Measurements from ENCODE around the gene CCNC. TPM values are rescaled to one million over a fixed set of nuclear protein-coding genes. Genes with fewer than 3 reads are reported as not detected.

Gene CCNC
- total RNA-seq, 2 experiments from 2014 or later, result 40.5 to 42.6 TPM

- intact Hi-C loops (cut with DNase I, micrococcal nuclease), result loop anchor here (10.0 kb wide), 2 partner anchors 766 to 854 kb away; partner anchors contain the start of gene SIM1 (in 1 of the 2)
- H3K4me1 ChIP-seq (ENCODE audit: insufficient read depth, low read length), result peaks cover 56% of the 10 kb centered on the region
- peaks cover 13 to 43% of the 10 kb centered on the region in 2 experiments for H3K9me3 ChIP-seq (ENCODE audit: control insufficient read depth in 1 of 2, insufficient read depth in 1 of 2, low read length in 2 of 2)
- ChIA-PET POLR2A (interaction anchor here (0.7 kb wide), 1 partner anchor 43 kb away, joined by 3 read pairs; the partner anchor contains the start of gene CCNC), CTCF (interaction anchor here (0.7 to 1.7 kb wide), 4 partner anchors 11 to 42 kb away, joined by 3 to 4 read pairs (median 4); partner anchors contain the start of gene CCNC)
- Mint-ChIP-seq H3K4me1 (ENCODE audit: low read depth) (peaks cover 50% of the 10 kb centered on the region), H3K9me3 (peaks cover 5% of the 10 kb centered on the region), H3K4me3 (no peak overlapping the region), H3K27ac (no peak overlapping the region), H3K36me3 (ENCODE audit: low read depth) (no peaks in the 10 kb centered on the region), H3K27me3 (peaks cover 88% of the 10 kb centered on the region)
- H3K4me3 ChIP-seq (ENCODE audit: low read length), result no peak overlapping the region
- DNase-seq (peak in 2 of 14 experiments; percentile 31 to 47), ATAC-seq (ENCODE audit: poor library complexity) (no peak)
- no peak overlapping the region for H3K27ac ChIP-seq (ENCODE audit: low read depth in 1 of 2, low read length in 2 of 2)
- TF ChIP-seq CTCF (IDR thresholded peaks at IDR 0.05), result no peak
- peaks cover 75 to 99% of the 10 kb centered on the region in 2 experiments for H3K27me3 ChIP-seq (ENCODE audit: control insufficient read depth in 1 of 2, insufficient read depth in 2 of 2, low read length in 2 of 2)
- no peaks in the 10 kb centered on the region for H3K36me3 ChIP-seq (ENCODE audit: insufficient read depth, low read length)
These were observed 42.7 kb upstream of the CCNC start for GRCh38 chr6:99611148-99611547.

- H3K4me1 ChIP-seq (ENCODE audit: insufficient read depth, low read length), result peaks cover 66% of the 10 kb centered on the region
- Mint-ChIP-seq H3K27ac (no peak overlapping the region), H3K9me3 (peaks cover 5% of the 10 kb centered on the region), H3K36me3 (ENCODE audit: low read depth) (no peaks in the 10 kb centered on the region), H3K4me3 (no peak overlapping the region), H3K4me1 (ENCODE audit: low read depth) (peaks cover 52% of the 10 kb centered on the region), H3K27me3 (peaks cover 88% of the 10 kb centered on the region)
- no peak for DNase-seq
- ChIA-PET CTCF (interaction anchor here (1.0 to 1.7 kb wide), 2 partner anchors 17 to 21 kb away, joined by 3 to 4 read pairs; no protein-coding TSS in a partner anchor), POLR2A (no interaction called here)
- no peak for ATAC-seq (ENCODE audit: poor library complexity)
- H3K4me3 ChIP-seq (ENCODE audit: low read length), result no peak overlapping the region
- intact Hi-C loops (cut with DNase I, micrococcal nuclease), result loop anchor here (10.0 kb wide), 2 partner anchors 765 to 855 kb away; partner anchors contain the start of gene SIM1 (in 1 of the 2)
- H3K27ac ChIP-seq (ENCODE audit: low read depth in 1 of 2, low read length in 2 of 2), result no peak overlapping the region
- H3K27me3 ChIP-seq (ENCODE audit: control insufficient read depth in 1 of 2, insufficient read depth in 2 of 2, low read length in 2 of 2), result peaks cover 79 to 99% of the 10 kb centered on the region in 2 experiments
- no peaks in the 10 kb centered on the region for H3K36me3 ChIP-seq (ENCODE audit: insufficient read depth, low read length)
- TF ChIP-seq CTCF (IDR thresholded peaks at IDR 0.05), result no peak
- H3K9me3 ChIP-seq (ENCODE audit: control insufficient read depth in 1 of 2, insufficient read depth in 1 of 2, low read length in 2 of 2), result peaks cover 13 to 48% of the 10 kb centered on the region in 2 experiments
These were observed 41.5 kb upstream of the CCNC start for GRCh38 chr6:99609905-99610489.

- H3K27me3 Mint-ChIP-seq, result peaks cover 89% of the 10 kb centered on the region
- H3K27ac Mint-ChIP-seq, result no peak overlapping the region
- ChIA-PET POLR2A (interaction anchor here (1.0 to 1.1 kb wide), 2 partner anchors 9 to 41 kb away, joined by 3 to 5 read pairs; partner anchors contain the start of gene CCNC), CTCF (no interaction called here)
- no peaks in the 10 kb centered on the region for H3K36me3 ChIP-seq (ENCODE audit: insufficient read depth, low read length)
- H3K4me3 ChIP-seq (ENCODE audit: low read length), result no peak overlapping the region
- intact Hi-C loops (cut with DNase I, micrococcal nuclease), result no loop called here
- H3K4me1 ChIP-seq (ENCODE audit: insufficient read depth, low read length), result peaks cover 66% of the 10 kb centered on the region
- peaks cover 13 to 49% of the 10 kb centered on the region in 2 experiments for H3K9me3 ChIP-seq (ENCODE audit: control insufficient read depth in 1 of 2, insufficient read depth in 1 of 2, low read length in 2 of 2)
- H3K36me3 Mint-ChIP-seq (ENCODE audit: low read depth), result no peaks in the 10 kb centered on the region
- peaks cover 80 to 99% of the 10 kb centered on the region in 2 experiments for H3K27me3 ChIP-seq (ENCODE audit: control insufficient read depth in 1 of 2, insufficient read depth in 2 of 2, low read length in 2 of 2)
- no peak overlapping the region for H3K4me3 Mint-ChIP-seq
- H3K27ac ChIP-seq (ENCODE audit: low read depth in 1 of 2, low read length in 2 of 2), result no peak overlapping the region
- DNase-seq, result no peak
- peaks cover 54% of the 10 kb centered on the region for H3K4me1 Mint-ChIP-seq (ENCODE audit: low read depth)
- peaks cover 5% of the 10 kb centered on the region for H3K9me3 Mint-ChIP-seq
- no peak for ATAC-seq (ENCODE audit: poor library complexity)
- TF ChIP-seq CTCF (IDR thresholded peaks at IDR 0.05), result no peak
These were observed 40.5 kb upstream of the CCNC start for GRCh38 chr6:99608886-99609482.

Data from CD4-positive, alpha-beta T cell (primary cell).